ENCODE measurements around the gene CDC42EP3. TPM values are rescaled to one million over a fixed set of nuclear protein-coding genes. Genes with fewer than 3 reads are reported as not detected.

The CDC42EP3 gene
- total and polyA plus RNA-seq, 2 experiments from 2014 or later, result 31.4 TPM

GRCh38 chr2:37630301-37630700, 41.1 kb downstream of the CDC42EP3 start:
- no peak overlapping the region for H3K4me3 Mint-ChIP-seq
- H3K27me3 Mint-ChIP-seq (ENCODE audit: insufficient read depth, low read depth, poor library complexity), result no peaks in the 10 kb centered on the region
- Histone ChIP-seq H3K4me3 (no peak overlapping the region), H3K4me2 (no peak overlapping the region), H3K36me3 (ENCODE audit: insufficient read depth) (no peaks in the 10 kb centered on the region), H4K20me1 (replicated peaks; ENCODE audit: insufficient read depth) (no peaks in the 10 kb centered on the region), H3K27ac (ENCODE audit: low read depth) (no peak overlapping the region), H3K4me1 (ENCODE audit: insufficient read depth) (no peaks in the 10 kb centered on the region), H3F3A (replicated peaks; ENCODE audit: low read depth) (no peaks in the 10 kb centered on the region), H3K79me2 (replicated peaks; ENCODE audit: insufficient read depth) (no peaks in the 10 kb centered on the region), H2AFZ (no peak overlapping the region), H3K27me3 (ENCODE audit: insufficient read depth) (no peaks in the 10 kb centered on the region), H3K9me2 (ENCODE audit: insufficient read depth) (no peaks in the 10 kb centered on the region; the same call in 1 of the 2 replicates)
- H3K9me3 Mint-ChIP-seq, result no peaks in the 10 kb centered on the region
- H3K27ac Mint-ChIP-seq, result no peak overlapping the region
- ATAC-seq, result no peak
- H3K36me3 Mint-ChIP-seq (ENCODE audit: low read depth), result no peaks in the 10 kb centered on the region; the same call in 2 of the 3 replicates
- H3K4me1 Mint-ChIP-seq, result peaks cover 3% of the 10 kb centered on the region; the same call in 1 of the 3 replicates
- TF ChIP-seq POLR2AphosphoS5 (IDR thresholded peaks at IDR 0.05; ENCODE audit: low read depth) (no peak), JUNB (IDR thresholded peaks at IDR 0.05; ENCODE audit: unreplicated experiment) (no peak), NANOG (IDR thresholded peaks at IDR 0.05; ENCODE audit: borderline replicate concordance) (no peak), CREB1 (CRISPR knock-in tag; IDR thresholded peaks at IDR 0.05; ENCODE audit: low read depth) (no peak), ZNF331 (CRISPR knock-in tag; IDR thresholded peaks at IDR 0.05; ENCODE audit: low read depth) (no peak), EZH2 (IDR thresholded peaks at IDR 0.05; ENCODE audit: low read depth, unreplicated experiment) (no peak), EZH2phosphoT487 (IDR thresholded peaks at IDR 0.05; ENCODE audit: unreplicated experiment) (no peak), ZNF114 (CRISPR knock-in tag; IDR thresholded peaks at IDR 0.05) (no peak), STAT1 (IDR thresholded peaks at IDR 0.05; ENCODE audit: unreplicated experiment) (no peak)
- TF ChIP-seq, protein P1, sequence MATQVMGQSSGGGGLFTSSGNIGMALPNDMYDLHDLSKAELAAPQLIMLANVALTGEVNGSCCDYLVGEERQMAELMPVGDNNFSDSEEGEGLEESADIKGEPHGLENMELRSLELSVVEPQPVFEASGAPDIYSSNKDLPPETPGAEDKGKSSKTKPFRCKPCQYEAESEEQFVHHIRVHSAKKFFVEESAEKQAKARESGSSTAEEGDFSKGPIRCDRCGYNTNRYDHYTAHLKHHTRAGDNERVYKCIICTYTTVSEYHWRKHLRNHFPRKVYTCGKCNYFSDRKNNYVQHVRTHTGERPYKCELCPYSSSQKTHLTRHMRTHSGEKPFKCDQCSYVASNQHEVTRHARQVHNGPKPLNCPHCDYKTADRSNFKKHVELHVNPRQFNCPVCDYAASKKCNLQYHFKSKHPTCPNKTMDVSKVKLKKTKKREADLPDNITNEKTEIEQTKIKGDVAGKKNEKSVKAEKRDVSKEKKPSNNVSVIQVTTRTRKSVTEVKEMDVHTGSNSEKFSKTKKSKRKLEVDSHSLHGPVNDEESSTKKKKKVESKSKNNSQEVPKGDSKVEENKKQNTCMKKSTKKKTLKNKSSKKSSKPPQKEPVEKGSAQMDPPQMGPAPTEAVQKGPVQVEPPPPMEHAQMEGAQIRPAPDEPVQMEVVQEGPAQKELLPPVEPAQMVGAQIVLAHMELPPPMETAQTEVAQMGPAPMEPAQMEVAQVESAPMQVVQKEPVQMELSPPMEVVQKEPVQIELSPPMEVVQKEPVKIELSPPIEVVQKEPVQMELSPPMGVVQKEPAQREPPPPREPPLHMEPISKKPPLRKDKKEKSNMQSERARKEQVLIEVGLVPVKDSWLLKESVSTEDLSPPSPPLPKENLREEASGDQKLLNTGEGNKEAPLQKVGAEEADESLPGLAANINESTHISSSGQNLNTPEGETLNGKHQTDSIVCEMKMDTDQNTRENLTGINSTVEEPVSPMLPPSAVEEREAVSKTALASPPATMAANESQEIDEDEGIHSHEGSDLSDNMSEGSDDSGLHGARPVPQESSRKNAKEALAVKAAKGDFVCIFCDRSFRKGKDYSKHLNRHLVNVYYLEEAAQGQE (IDR thresholded peaks at IDR 0.05; ENCODE audit: unreplicated experiment), result no peak
- TF ChIP-seq, protein P2, sequence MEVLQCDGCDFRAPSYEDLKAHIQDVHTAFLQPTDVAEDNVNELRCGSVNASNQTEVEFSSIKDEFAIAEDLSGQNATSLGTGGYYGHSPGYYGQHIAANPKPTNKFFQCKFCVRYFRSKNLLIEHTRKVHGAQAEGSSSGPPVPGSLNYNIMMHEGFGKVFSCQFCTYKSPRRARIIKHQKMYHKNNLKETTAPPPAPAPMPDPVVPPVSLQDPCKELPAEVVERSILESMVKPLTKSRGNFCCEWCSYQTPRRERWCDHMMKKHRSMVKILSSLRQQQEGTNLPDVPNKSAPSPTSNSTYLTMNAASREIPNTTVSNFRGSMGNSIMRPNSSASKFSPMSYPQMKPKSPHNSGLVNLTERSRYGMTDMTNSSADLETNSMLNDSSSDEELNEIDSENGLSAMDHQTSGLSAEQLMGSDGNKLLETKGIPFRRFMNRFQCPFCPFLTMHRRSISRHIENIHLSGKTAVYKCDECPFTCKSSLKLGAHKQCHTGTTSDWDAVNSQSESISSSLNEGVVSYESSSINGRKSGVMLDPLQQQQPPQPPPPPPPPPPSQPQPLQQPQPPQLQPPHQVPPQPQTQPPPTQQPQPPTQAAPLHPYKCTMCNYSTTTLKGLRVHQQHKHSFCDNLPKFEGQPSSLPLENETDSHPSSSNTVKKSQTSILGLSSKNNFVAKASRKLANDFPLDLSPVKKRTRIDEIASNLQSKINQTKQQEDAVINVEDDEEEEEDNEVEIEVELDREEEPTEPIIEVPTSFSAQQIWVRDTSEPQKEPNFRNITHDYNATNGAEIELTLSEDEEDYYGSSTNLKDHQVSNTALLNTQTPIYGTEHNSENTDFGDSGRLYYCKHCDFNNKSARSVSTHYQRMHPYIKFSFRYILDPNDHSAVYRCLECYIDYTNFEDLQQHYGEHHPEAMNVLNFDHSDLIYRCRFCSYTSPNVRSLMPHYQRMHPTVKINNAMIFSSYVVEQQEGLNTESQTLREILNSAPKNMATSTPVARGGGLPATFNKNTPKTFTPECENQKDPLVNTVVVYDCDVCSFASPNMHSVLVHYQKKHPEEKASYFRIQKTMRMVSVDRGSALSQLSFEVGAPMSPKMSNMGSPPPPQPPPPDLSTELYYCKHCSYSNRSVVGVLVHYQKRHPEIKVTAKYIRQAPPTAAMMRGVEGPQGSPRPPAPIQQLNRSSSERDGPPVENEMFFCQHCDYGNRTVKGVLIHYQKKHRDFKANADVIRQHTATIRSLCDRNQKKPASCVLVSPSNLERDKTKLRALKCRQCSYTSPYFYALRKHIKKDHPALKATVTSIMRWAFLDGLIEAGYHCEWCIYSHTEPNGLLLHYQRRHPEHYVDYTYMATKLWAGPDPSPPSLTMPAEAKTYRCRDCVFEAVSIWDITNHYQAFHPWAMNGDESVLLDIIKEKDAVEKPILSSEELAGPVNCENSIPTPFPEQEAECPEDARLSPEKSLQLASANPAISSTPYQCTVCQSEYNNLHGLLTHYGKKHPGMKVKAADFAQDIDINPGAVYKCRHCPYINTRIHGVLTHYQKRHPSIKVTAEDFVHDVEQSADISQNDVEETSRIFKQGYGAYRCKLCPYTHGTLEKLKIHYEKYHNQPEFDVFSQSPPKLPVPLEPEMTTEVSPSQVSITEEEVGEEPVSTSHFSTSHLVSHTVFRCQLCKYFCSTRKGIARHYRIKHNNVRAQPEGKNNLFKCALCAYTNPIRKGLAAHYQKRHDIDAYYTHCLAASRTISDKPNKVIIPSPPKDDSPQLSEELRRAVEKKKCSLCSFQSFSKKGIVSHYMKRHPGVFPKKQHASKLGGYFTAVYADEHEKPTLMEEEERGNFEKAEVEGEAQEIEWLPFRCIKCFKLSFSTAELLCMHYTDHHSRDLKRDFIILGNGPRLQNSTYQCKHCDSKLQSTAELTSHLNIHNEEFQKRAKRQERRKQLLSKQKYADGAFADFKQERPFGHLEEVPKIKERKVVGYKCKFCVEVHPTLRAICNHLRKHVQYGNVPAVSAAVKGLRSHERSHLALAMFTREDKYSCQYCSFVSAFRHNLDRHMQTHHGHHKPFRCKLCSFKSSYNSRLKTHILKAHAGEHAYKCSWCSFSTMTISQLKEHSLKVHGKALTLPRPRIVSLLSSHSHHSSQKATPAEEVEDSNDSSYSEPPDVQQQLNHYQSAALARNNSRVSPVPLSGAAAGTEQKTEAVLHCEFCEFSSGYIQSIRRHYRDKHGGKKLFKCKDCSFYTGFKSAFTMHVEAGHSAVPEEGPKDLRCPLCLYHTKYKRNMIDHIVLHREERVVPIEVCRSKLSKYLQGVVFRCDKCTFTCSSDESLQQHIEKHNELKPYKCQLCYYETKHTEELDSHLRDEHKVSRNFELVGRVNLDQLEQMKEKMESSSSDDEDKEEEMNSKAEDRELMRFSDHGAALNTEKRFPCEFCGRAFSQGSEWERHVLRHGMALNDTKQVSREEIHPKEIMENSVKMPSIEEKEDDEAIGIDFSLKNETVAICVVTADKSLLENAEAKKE (CRISPR knock-in tag; IDR thresholded peaks at IDR 0.05), result no peak
- TF ChIP-seq, protein P3, sequence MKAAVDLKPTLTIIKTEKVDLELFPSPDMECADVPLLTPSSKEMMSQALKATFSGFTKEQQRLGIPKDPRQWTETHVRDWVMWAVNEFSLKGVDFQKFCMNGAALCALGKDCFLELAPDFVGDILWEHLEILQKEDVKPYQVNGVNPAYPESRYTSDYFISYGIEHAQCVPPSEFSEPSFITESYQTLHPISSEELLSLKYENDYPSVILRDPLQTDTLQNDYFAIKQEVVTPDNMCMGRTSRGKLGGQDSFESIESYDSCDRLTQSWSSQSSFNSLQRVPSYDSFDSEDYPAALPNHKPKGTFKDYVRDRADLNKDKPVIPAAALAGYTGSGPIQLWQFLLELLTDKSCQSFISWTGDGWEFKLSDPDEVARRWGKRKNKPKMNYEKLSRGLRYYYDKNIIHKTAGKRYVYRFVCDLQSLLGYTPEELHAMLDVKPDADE (IDR thresholded peaks at IDR 0.05), result no peak
- TF ChIP-seq, protein P4, sequence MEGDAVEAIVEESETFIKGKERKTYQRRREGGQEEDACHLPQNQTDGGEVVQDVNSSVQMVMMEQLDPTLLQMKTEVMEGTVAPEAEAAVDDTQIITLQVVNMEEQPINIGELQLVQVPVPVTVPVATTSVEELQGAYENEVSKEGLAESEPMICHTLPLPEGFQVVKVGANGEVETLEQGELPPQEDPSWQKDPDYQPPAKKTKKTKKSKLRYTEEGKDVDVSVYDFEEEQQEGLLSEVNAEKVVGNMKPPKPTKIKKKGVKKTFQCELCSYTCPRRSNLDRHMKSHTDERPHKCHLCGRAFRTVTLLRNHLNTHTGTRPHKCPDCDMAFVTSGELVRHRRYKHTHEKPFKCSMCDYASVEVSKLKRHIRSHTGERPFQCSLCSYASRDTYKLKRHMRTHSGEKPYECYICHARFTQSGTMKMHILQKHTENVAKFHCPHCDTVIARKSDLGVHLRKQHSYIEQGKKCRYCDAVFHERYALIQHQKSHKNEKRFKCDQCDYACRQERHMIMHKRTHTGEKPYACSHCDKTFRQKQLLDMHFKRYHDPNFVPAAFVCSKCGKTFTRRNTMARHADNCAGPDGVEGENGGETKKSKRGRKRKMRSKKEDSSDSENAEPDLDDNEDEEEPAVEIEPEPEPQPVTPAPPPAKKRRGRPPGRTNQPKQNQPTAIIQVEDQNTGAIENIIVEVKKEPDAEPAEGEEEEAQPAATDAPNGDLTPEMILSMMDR (conservative IDR thresholded peaks at IDR 0.05; ENCODE audit: low read depth in 2 of 2), result no peak
- no peak for DNase-seq (ENCODE audit: low spot score)
